GM23338 (cell line): ENCODE data around the gene CLUH.

ENCODE experiments used
- CREB1 ChIP-seq: fragments of 250-450 bp; sonication (Bioruptor Pico); IDR thresholded peaks from 2 replicates; pipeline ENCODE4 v1.5.0; 2020; ENCODE audit warnings: low read depth, mild to moderate bottlenecking, moderate library complexity
- CTCF ChIP-seq, 2 experiments: fragments of 200-600 bp in 1 of 2; sonication (generic) in 1 of 2; conservative IDR thresholded peaks; 2 replicates each; pipeline versions ENCODE4 v1.5.1 to v1.6.1; 2016 to 2017; ENCODE audit warnings: antibody characterized with exemption in 2 of 2, low read depth in 2 of 2, mild to moderate bottlenecking in 2 of 2, moderate library complexity in 1 of 2
- EZH2 ChIP-seq: fragments of 200-600 bp; sonication (generic); IDR thresholded peaks from one replicate; pipeline ENCODE4 v1.8.0; 2017; ENCODE audit warnings: antibody characterized with exemption, mild to moderate bottlenecking, low read depth; ENCODE audit not compliant: unreplicated experiment
- POLR2AphosphoS5 ChIP-seq: IDR thresholded peaks from 2 replicates; pipeline ENCODE4 v1.6.1; 2016; ENCODE audit warnings: antibody characterized with exemption, low read depth
- REST ChIP-seq: IDR thresholded peaks from one replicate; pipeline ENCODE4 v1.6.1; 2018; ENCODE audit warnings: antibody characterized with exemption; ENCODE audit not compliant: unreplicated experiment

GRCh38 chr17:2690165-2691068 is 21.1 kb downstream of the CLUH start:
- TF ChIP-seq POLR2AphosphoS5 (no peak), CTCF (conservative IDR thresholded peaks at IDR 0.05; ENCODE audit: low read depth in 2 of 2) (no peak), EZH2 (no peak), REST (no peak), CREB1 (CRISPR knock-in tag) (no peak)
